ENCODE measurements around the gene SSR3. TPM values are rescaled to one million over a fixed set of nuclear protein-coding genes. Genes with fewer than 3 reads are reported as not detected.

SSR3 gene
- total and polyA plus RNA-seq, 12 donors: 47.1 to 479 (median 116) TPM

DNA sequence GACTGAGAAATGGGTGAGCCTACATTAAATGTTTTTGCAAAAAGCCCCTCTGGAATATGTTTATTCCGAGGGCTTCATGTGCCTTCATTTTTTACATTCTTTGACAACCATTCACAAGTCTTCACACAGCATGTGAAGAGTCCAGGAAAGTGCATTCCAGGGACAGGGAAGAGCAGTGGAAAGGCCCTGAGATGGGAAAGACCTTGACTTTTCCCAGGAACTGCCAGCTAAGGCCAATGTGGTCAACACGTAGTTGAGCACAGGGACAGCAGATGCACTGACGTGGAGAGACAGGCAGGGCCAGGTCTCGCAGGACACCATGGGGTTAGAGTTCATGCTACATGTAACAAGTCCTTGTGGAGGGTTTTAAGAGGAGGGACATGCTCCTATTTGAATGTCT, 21.7 kb downstream of the SSR3 start:
- no peaks in the 10 kb centered on the region for H3K9me3 ChIP-seq (replicated peaks in 1 of 3)
- H3K4me1 ChIP-seq (replicated peaks in 1 of 2): peaks cover 10 to 18% of the 10 kb centered on the region in 2 donors
- peak in 4 of 7 donors; percentile 28 to 47 (median 43) for DNase-seq
- H3K27ac ChIP-seq: peak overlapping the region in 3 of 5 donors; percentile 22 to 80 (median 69)
- TF ChIP-seq, protein P1, sequence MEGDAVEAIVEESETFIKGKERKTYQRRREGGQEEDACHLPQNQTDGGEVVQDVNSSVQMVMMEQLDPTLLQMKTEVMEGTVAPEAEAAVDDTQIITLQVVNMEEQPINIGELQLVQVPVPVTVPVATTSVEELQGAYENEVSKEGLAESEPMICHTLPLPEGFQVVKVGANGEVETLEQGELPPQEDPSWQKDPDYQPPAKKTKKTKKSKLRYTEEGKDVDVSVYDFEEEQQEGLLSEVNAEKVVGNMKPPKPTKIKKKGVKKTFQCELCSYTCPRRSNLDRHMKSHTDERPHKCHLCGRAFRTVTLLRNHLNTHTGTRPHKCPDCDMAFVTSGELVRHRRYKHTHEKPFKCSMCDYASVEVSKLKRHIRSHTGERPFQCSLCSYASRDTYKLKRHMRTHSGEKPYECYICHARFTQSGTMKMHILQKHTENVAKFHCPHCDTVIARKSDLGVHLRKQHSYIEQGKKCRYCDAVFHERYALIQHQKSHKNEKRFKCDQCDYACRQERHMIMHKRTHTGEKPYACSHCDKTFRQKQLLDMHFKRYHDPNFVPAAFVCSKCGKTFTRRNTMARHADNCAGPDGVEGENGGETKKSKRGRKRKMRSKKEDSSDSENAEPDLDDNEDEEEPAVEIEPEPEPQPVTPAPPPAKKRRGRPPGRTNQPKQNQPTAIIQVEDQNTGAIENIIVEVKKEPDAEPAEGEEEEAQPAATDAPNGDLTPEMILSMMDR (IDR thresholded peaks at IDR 0.05): no peak
- no peak for TF ChIP-seq POLR2A (IDR thresholded peaks at IDR 0.05)
- H3K27me3 ChIP-seq: no peaks in the 10 kb centered on the region
- WGBS, 4 donors: 48 to 57% (median 53%) methylated on average over 4 of the region's 4 CpGs
- intact Hi-C loops (cut with DNase I): no loop called here
- no peaks in the 10 kb centered on the region for H3K36me3 ChIP-seq (replicated peaks in 1 of 2)
- H3K4me3 ChIP-seq: no peak overlapping the region

DNA sequence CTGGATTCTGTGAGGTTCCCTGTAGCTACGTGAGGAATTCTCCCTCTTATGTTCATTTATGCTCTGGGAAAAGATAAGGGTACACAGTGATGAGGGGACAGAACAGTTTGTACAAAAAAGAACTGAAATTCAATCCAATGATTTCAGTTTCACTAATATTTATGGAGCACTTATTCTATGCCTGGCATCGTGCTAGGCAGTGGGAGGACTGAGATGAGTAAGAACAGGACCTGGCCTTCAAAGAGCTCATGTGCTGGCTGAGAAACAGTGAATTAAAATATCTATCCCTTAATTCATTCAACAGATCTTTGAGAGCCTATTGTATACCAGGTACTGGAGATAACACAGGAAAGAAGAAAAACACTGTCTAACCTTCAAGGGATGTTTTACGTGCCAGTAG, 22.2 kb downstream of the SSR3 start:
- 39 to 47% (median 43%) methylated on average over 3 of the region's 3 CpGs for WGBS, 4 donors
- intact Hi-C loops (cut with DNase I): no loop called here

DNA sequence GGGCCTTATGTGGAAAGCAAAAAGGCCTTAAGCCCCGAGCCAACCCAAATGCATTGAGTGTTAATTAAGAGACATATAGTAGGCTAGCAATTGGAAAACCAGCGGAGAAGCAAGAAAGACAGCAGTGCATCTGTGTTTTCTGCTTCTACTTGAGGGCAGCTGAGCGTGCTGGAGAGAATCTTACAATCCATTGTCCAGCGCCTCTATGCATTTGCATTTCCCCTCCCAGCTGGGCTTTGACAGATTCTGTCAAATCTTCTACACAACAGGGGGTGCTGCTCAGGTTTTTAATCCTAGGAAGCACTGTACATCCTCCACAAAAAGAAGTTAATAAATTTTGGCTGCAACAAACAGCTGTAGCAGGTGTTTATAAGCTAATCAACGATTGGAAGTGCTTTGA, 23.9 kb downstream of the SSR3 start:
- 92 to 97% (median 95%) methylated on average over 5 of the region's 5 CpGs for WGBS, 4 donors
- Histone ChIP-seq H3K36me3 (replicated peaks in 1 of 2) (no peaks in the 10 kb centered on the region), H3K9me3 (replicated peaks in 1 of 3) (no peaks in the 10 kb centered on the region), H3K27ac (no peak overlapping the region), H3K4me1 (replicated peaks in 1 of 2) (peaks cover 10 to 18% of the 10 kb centered on the region in 2 donors), H3K4me3 (no peak overlapping the region), H3K27me3 (no peaks in the 10 kb centered on the region)
- intact Hi-C loops (cut with DNase I): no loop called here
- TF ChIP-seq, protein P1 (IDR thresholded peaks at IDR 0.05): no peak
- no peak for TF ChIP-seq POLR2A (IDR thresholded peaks at IDR 0.05)
- DNase-seq: no peak

More for the DNA sequence above, 22.2 kb downstream of the SSR3 start:
- H3K4me3 ChIP-seq: no peak overlapping the region
- H3K36me3 ChIP-seq (replicated peaks in 1 of 2): no peaks in the 10 kb centered on the region
- peaks cover 10 to 18% of the 10 kb centered on the region in 2 donors for H3K4me1 ChIP-seq (replicated peaks in 1 of 2)
- DNase-seq: peak in 1 of 7 donors; percentile 34
- TF ChIP-seq, protein P1 (IDR thresholded peaks at IDR 0.05): no peak
- no peak for TF ChIP-seq POLR2A (IDR thresholded peaks at IDR 0.05)
- no peaks in the 10 kb centered on the region for H3K27me3 ChIP-seq
- H3K9me3 ChIP-seq (replicated peaks in 1 of 3): no peaks in the 10 kb centered on the region
- peak overlapping the region in 3 of 5 donors; percentile 22 to 80 (median 69) for H3K27ac ChIP-seq

DNA sequence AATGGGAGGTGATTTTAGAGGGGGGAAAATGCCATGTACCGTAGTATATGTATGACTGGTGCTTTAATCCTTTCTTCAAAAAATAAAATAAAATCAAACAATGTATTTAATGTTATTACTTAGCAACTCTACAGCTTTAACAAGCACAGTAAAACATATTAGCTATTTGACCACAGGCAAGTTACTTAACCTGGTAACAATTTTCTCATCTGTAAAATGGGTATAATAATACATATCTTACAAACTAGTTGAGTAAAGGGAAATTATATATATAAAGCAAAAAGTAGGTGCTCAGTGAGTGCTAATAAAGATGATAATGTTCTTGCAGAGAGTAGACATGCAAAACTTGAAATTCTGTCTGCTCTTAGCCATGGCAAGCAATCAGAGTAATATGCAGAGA, 27.9 kb downstream of the SSR3 start:
- H3K27me3 ChIP-seq: no peaks in the 10 kb centered on the region
- WGBS, 4 donors: 93 to 100% (median 98%) methylated on average over 1 of the region's 1 CpG
- H3K4me3 ChIP-seq: no peak overlapping the region
- H3K9me3 ChIP-seq (replicated peaks in 1 of 3): no peaks in the 10 kb centered on the region
- H3K4me1 ChIP-seq (replicated peaks in 1 of 2): no peaks in the 10 kb centered on the region
- intact Hi-C loops (cut with DNase I): loop anchor here in 1 of 2 donors (10.0 kb wide), 1 partner anchor 558 kb away; no protein-coding TSS in a partner anchor
- no peak overlapping the region for H3K27ac ChIP-seq
- H3K36me3 ChIP-seq (replicated peaks in 1 of 2): no peaks in the 10 kb centered on the region
- DNase-seq: no peak
- TF ChIP-seq POLR2A (IDR thresholded peaks at IDR 0.05): no peak
- TF ChIP-seq, protein P1 (IDR thresholded peaks at IDR 0.05): no peak
